HCT116 (cell line): Measurements from ENCODE around the gene RBM25. TPM values are rescaled to one million over a fixed set of nuclear protein-coding genes. Genes with fewer than 3 reads are reported as not detected.

ENCODE experiments used
- ATAC-seq: fragments of 200-7000 bp; cut with Tn5 transposase; 2 replicates; pipeline ENCODE4 v1.9.1; 2020; ENCODE audit warnings: mild to moderate bottlenecking, moderate library complexity
- BruUV-seq: library from RNA; stranded (reverse); fragments of 400-500 nt; replicated peaks from 2 replicates; lab custom pipeline; 2021; lab: Mats Ljungman, UMichigan
- CTCF ChIA-PET: fragments of 300-600 bp; sonication (Branson Sonifier 250); formaldehyde crosslinking; loops from one replicate; lab custom pipeline; 2021; ENCODE audit warnings: antibody characterized with exemption; lab: Charles Lee
- POLR2A ChIA-PET: fragments of 300-600, 350-600 bp; sonication (Branson Sonifier 250); formaldehyde crosslinking; loops from one replicate; lab custom pipeline; 2021; ENCODE audit warnings: antibody characterized with exemption; lab: Charles Lee
- RAD21 ChIA-PET, 2 experiments: fragments of 300-600 bp; sonication (Branson Sonifier 250); formaldehyde crosslinking; loops; one replicate each; lab custom pipeline; 2023; ENCODE audit warnings: low total read pairs in 2 of 2; ENCODE audit not compliant: uncharacterized antibody in 2 of 2, unreplicated experiment in 2 of 2, low non-redundant PET in 1 of 2; lab: Charles Lee
- DNase-seq: peaks from one replicate; pipeline ENCODE4 v3.0.0-alpha.2; 2010; ENCODE audit warnings: low read depth, low spot score
- H2AFZ ChIP-seq: fragments of 200-600 bp; shearing (Covaris generic), sonication (generic); 2 replicates; pipeline ENCODE4 v1.6.1; 2017; ENCODE audit warnings: low read depth, mixed run types, mixed read lengths, antibody characterized with exemption, low read length; ENCODE audit not compliant: poor library complexity, severe bottlenecking
- H3K27ac ChIP-seq: 2 replicates; pipeline ENCODE4 v1.5.1; 2012; ENCODE audit warnings: low read depth, low read length
- H3K27me3 ChIP-seq: fragments of 200-600 bp; sonication (generic); 2 replicates; pipeline ENCODE4 v1.6.1; 2016; ENCODE audit warnings: mixed run types, low read length, mixed read lengths; ENCODE audit not compliant: insufficient read depth
- H3K36me3 ChIP-seq, 2 experiments: fragments of 200-500 bp in 1 of 2; fragments of 200-600 bp in 1 of 2; sonication (Bioruptor generic) in 1 of 2; sonication (generic) in 1 of 2; 2 replicates each; pipeline versions ENCODE4 v1.5.1 to v1.6.1; 2014 to 2016; ENCODE audit warnings: low read length in 2 of 2, inconsistent platforms in 1 of 2, mixed read lengths in 1 of 2, mixed run types in 1 of 2; ENCODE audit not compliant: insufficient read depth in 2 of 2, control insufficient read depth in 1 of 2
- H3K4me1 ChIP-seq, 2 experiments: fragments of 200-600 bp in 1 of 2; sonication (generic) in 1 of 2; 2 replicates each; pipeline versions ENCODE4 v1.5.1 to v1.6.1; 2012 to 2017; ENCODE audit warnings: low read length in 2 of 2, inconsistent platforms in 1 of 2, mild to moderate bottlenecking in 1 of 2, mixed read lengths in 1 of 2, mixed run types in 1 of 2, moderate library complexity in 1 of 2; ENCODE audit not compliant: insufficient read depth in 2 of 2, control insufficient read depth in 1 of 2
- H3K4me2 ChIP-seq: fragments of 200-600 bp; sonication (generic); 2 replicates; pipeline ENCODE4 v1.6.1; 2017; ENCODE audit warnings: mixed run types, low read length, mixed read lengths
- H3K4me3 ChIP-seq, 2 experiments: fragments of 200-600 bp in 1 of 2; sonication (generic) in 1 of 2; replicated peaks in 1 of 2; 2 replicates each; pipeline ENCODE4 v1.5.1; 2011 to 2016; ENCODE audit warnings: low read length in 2 of 2, control low read depth in 1 of 2, low read depth in 1 of 2, mild to moderate bottlenecking in 1 of 2, mixed read lengths in 1 of 2, mixed run types in 1 of 2
- H3K79me2 ChIP-seq: fragments of 200-600 bp; sonication (generic); 2 replicates; pipeline ENCODE4 v1.6.1; 2017; ENCODE audit warnings: mild to moderate bottlenecking, mixed run types, low read length, moderate library complexity, mixed read lengths; ENCODE audit not compliant: insufficient read depth
- H3K9ac ChIP-seq: fragments of 200-600 bp; sonication (generic); 2 replicates; pipeline ENCODE4 v1.6.1; 2016; ENCODE audit warnings: low read length, mixed read lengths
- H3K9me2 ChIP-seq: fragments of 200-600 bp; sonication (generic), shearing (Covaris generic); 2 replicates; pipeline ENCODE4 v1.6.1; 2017; ENCODE audit warnings: mixed run types, mild to moderate bottlenecking, moderate library complexity; ENCODE audit not compliant: insufficient read depth
- H3K9me3 ChIP-seq, 2 experiments: fragments of 200-500 bp in 1 of 2; fragments of 200-600 bp in 1 of 2; sonication (Bioruptor generic) in 1 of 2; sonication (generic) in 1 of 2; 2 replicates each; pipeline ENCODE4 v1.6.1; 2014 to 2017; ENCODE audit warnings: low read length in 2 of 2, mixed read lengths in 2 of 2, inconsistent platforms in 1 of 2, low read depth in 1 of 2, mild to moderate bottlenecking in 1 of 2, mixed run types in 1 of 2, moderate library complexity in 1 of 2; ENCODE audit not compliant: control insufficient read depth in 1 of 2, insufficient read depth in 1 of 2
- H4K20me1 ChIP-seq: fragments of 200-600 bp; sonication (generic), shearing (Covaris generic); 2 replicates; pipeline ENCODE4 v1.6.1; 2017; ENCODE audit warnings: mixed run types, mild to moderate bottlenecking, moderate library complexity; ENCODE audit not compliant: insufficient read depth
- EGR1 ChIP-seq: IDR thresholded peaks from 2 replicates; pipeline ENCODE4 v1.6.1; 2012; ENCODE audit warnings: low read depth
- ELF1 ChIP-seq: IDR thresholded peaks from 2 replicates; pipeline ENCODE4 v1.6.1; 2012; ENCODE audit warnings: low read depth, borderline replicate concordance
- JUND ChIP-seq: IDR thresholded peaks from 2 replicates; pipeline ENCODE4 v1.6.1; 2012
- POLR2A ChIP-seq: IDR thresholded peaks from 2 replicates; pipeline ENCODE4 v1.7.0; 2011; ENCODE audit warnings: borderline replicate concordance; ENCODE audit not compliant: insufficient read depth, insufficient read length; ENCODE audit errors: extremely low read depth
- POLR2AphosphoS5 ChIP-seq: IDR thresholded peaks from 2 replicates; pipeline ENCODE4 v1.6.1; 2011; ENCODE audit warnings: mild to moderate bottlenecking, low read depth, low read length, moderate library complexity
- RAD21 ChIP-seq: IDR thresholded peaks from 2 replicates; pipeline ENCODE4 v1.6.1; 2012; ENCODE audit warnings: low read depth, mild to moderate bottlenecking
- SIN3A ChIP-seq: IDR thresholded peaks from 2 replicates; pipeline ENCODE4 v1.6.1; 2012; ENCODE audit warnings: low read depth
- SP1 ChIP-seq: IDR thresholded peaks from 2 replicates; pipeline ENCODE4 v1.6.1; 2012; ENCODE audit warnings: low read depth
- SRF ChIP-seq: IDR thresholded peaks from 2 replicates; pipeline ENCODE4 v1.6.1; 2012; ENCODE audit warnings: low read depth
- TCF7L2 ChIP-seq: IDR thresholded peaks from 2 replicates; pipeline ENCODE4 v1.7.0; 2011; ENCODE audit warnings: borderline replicate concordance, inconsistent platforms; ENCODE audit not compliant: insufficient read depth, insufficient read length; ENCODE audit errors: extremely low read depth
- YY1 ChIP-seq: IDR thresholded peaks from 2 replicates; pipeline ENCODE4 v1.6.1; 2011; ENCODE audit warnings: low read length, low read depth, moderate library complexity, mild to moderate bottlenecking; ENCODE audit not compliant: insufficient replicate concordance; ENCODE audit errors: extremely low read depth
- intact Hi-C: fragments of 100-400 bp; cut with micrococcal nuclease; formaldehyde crosslinking; loops from 2 replicates; pipeline ENCODE4 v1.10.0; 2022
- total RNA-seq: library from RNA; stranded (reverse); gene quantifications from one replicate; pipeline ENCODE4 v1.2.1, GENCODE V29; 2021; ENCODE audit not compliant: unreplicated experiment
- TF ChIP-seq, protein P1 (sequence below): IDR thresholded peaks from 2 replicates; pipeline ENCODE4 v1.6.1; 2011; ENCODE audit warnings: mild to moderate bottlenecking, low read length, moderate library complexity; ENCODE audit not compliant: insufficient replicate concordance; ENCODE audit errors: extremely low read depth
- TF ChIP-seq, protein P2 (sequence below): IDR thresholded peaks from 2 replicates; pipeline ENCODE4 v1.6.1; 2012; ENCODE audit warnings: low read depth
- TF ChIP-seq, protein P3 (sequence below): IDR thresholded peaks from 2 replicates; pipeline ENCODE4 v1.6.1; 2012

RBM25 gene
- total RNA-seq, 1 experiment from 2014 or later: 80.1 TPM

DNA sequence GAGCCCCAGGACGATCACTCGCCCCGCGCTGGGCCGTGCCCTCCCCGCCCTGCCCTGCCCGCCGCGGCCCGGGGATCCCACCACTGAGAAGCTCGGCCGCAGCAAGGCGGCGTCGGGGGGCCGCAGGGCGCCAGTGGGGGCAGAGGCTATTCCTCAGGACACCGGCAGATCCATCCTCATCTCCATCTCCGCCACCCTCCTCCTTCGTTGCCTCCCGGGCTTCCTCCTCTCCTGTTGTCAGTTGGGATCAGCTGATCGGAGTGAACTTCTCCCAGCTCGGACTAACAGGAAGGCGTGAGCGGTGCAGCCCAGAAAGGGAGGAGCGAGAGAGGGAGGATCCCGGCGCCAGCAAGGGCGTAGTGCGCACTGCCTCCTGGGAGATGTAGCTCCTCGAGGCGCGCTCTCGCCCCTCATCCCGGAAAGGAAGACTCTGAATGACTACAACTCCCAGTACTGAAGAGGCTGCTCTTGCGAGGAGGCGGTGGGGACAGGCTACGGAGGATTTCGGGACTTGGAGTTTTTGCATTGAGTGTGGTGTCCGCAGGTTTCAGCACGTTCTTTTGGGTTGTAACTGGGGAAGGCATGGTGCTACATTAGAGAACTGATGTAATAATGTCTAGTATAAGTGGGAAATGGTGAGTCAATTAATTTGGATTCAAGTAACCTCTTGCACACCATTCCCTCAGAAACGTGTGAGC, 31.3 kb upstream of the RBM25 start, which contains the start of gene ZFYVE1:
TSS of gene ZFYVE1 (minus strand) at position 262 of the 698 bp plus-strand sequence. CDS start 2,598 bp downstream, outside the sequence.
- RAD21 ChIA-PET: no interaction called here

DNA sequence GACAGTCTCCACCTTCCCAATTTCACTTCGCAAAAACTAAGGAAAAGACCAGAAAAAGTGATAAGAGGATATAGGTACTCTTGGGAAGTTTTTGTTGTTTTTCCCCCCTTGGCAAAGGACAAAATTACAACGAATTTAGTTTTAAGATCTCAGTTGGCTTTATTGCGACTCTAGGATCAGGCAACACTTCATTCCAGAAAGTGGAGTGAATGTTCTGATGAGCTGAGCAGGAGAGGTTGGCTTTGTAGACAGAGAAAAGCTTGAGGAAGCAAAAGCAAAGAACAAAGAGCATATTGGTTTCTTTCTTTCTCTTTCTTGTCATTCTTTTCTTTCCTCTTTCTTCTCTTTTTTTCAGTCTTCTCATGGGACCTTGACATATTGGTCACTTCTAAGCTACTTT, 30.8 kb upstream of the RBM25 start:
- ATAC-seq (no peak), DNase-seq (no peak)
- Histone ChIP-seq H3K4me3 (peak overlapping the region; percentile 67 to 84), H3K4me2 (peak overlapping the region; percentile 84), H4K20me1 (no peaks in the 10 kb centered on the region), H3K79me2 (no peaks in the 10 kb centered on the region), H3K36me3 (peaks cover 0 to 3% of the 10 kb centered on the region in 2 experiments; a peak in 1 of 4 replicates), H3K27ac (no peak overlapping the region), H3K4me1 (peaks cover 3 to 22% of the 10 kb centered on the region in 2 experiments; a peak in 3 of 4 replicates), H3K27me3 (no peaks in the 10 kb centered on the region), H3K9me2 (no peaks in the 10 kb centered on the region), H3K9me3 (no peaks in the 10 kb centered on the region), H2AFZ (peak overlapping the region; percentile 95), H3K9ac (peak overlapping the region; percentile 21)
- intact Hi-C loops: loop anchor here (5.0 kb wide), 1 partner anchor 65 kb away; no protein-coding TSS in a partner anchor
- POLR2A ChIA-PET: interaction anchor here (0.7 to 2.3 kb wide), 8 partner anchors 9 to 101 kb away, joined by 3 to 11 read pairs (median 4); partner anchors contain the start of genes DCAF4 and RBM25
- CTCF ChIA-PET: interaction anchor here (1.0 kb wide), 1 partner anchor 66 kb away, joined by 3 read pairs; no protein-coding TSS in a partner anchor
- RAD21 ChIA-PET: no interaction called here
- TSS peak; percentile 64 for BruUV-seq
- TF ChIP-seq RAD21: no peak
- TF ChIP-seq ELF1: no peak
- TF ChIP-seq TCF7L2: no peak
- no peak for TF ChIP-seq JUND
- TF ChIP-seq, protein P1, sequence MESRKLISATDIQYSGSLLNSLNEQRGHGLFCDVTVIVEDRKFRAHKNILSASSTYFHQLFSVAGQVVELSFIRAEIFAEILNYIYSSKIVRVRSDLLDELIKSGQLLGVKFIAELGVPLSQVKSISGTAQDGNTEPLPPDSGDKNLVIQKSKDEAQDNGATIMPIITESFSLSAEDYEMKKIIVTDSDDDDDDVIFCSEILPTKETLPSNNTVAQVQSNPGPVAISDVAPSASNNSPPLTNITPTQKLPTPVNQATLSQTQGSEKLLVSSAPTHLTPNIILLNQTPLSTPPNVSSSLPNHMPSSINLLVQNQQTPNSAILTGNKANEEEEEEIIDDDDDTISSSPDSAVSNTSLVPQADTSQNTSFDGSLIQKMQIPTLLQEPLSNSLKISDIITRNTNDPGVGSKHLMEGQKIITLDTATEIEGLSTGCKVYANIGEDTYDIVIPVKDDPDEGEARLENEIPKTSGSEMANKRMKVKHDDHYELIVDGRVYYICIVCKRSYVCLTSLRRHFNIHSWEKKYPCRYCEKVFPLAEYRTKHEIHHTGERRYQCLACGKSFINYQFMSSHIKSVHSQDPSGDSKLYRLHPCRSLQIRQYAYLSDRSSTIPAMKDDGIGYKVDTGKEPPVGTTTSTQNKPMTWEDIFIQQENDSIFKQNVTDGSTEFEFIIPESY: no peak
- TF ChIP-seq, protein P2, sequence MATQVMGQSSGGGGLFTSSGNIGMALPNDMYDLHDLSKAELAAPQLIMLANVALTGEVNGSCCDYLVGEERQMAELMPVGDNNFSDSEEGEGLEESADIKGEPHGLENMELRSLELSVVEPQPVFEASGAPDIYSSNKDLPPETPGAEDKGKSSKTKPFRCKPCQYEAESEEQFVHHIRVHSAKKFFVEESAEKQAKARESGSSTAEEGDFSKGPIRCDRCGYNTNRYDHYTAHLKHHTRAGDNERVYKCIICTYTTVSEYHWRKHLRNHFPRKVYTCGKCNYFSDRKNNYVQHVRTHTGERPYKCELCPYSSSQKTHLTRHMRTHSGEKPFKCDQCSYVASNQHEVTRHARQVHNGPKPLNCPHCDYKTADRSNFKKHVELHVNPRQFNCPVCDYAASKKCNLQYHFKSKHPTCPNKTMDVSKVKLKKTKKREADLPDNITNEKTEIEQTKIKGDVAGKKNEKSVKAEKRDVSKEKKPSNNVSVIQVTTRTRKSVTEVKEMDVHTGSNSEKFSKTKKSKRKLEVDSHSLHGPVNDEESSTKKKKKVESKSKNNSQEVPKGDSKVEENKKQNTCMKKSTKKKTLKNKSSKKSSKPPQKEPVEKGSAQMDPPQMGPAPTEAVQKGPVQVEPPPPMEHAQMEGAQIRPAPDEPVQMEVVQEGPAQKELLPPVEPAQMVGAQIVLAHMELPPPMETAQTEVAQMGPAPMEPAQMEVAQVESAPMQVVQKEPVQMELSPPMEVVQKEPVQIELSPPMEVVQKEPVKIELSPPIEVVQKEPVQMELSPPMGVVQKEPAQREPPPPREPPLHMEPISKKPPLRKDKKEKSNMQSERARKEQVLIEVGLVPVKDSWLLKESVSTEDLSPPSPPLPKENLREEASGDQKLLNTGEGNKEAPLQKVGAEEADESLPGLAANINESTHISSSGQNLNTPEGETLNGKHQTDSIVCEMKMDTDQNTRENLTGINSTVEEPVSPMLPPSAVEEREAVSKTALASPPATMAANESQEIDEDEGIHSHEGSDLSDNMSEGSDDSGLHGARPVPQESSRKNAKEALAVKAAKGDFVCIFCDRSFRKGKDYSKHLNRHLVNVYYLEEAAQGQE: no peak

More for the DNA sequence above, 31.3 kb upstream of the RBM25 start, which contains the start of gene ZFYVE1:
- Histone ChIP-seq H3K79me2 (no peaks in the 10 kb centered on the region), H3K36me3 (peaks cover 0 to 3% of the 10 kb centered on the region in 2 experiments; a peak in 1 of 4 replicates), H3K9me3 (no peaks in the 10 kb centered on the region), H3K27ac (peak within 1 kb of the TSS; percentile 28; the same call in 1 of the 2 replicates), H4K20me1 (no peaks in the 10 kb centered on the region), H3K4me2 (peak within 1 kb of the TSS; percentile 84), H3K9ac (peak within 1 kb of the TSS; percentile 60), H3K4me1 (peaks cover 3 to 22% of the 10 kb centered on the region in 2 experiments; a peak in 3 of 4 replicates), H2AFZ (peak within 1 kb of the TSS; percentile 95), H3K27me3 (no peaks in the 10 kb centered on the region), H3K4me3 (peak within 1 kb of the TSS; percentile 67 to 84), H3K9me2 (no peaks in the 10 kb centered on the region)
- POLR2A ChIA-PET: interaction anchor here (0.7 to 2.3 kb wide), 8 partner anchors 10 to 101 kb away, joined by 3 to 11 read pairs (median 4); partner anchors contain the start of genes DCAF4 and RBM25
- intact Hi-C loops: loop anchor here (5.0 kb wide), 1 partner anchor 65 kb away; no protein-coding TSS in a partner anchor
- ATAC-seq (peak; percentile 99), DNase-seq (peak; percentile 95)
- no TSS peak for BruUV-seq
- CTCF ChIA-PET: interaction anchor here (1.0 kb wide), 1 partner anchor 65 kb away, joined by 3 read pairs; no protein-coding TSS in a partner anchor
- TF ChIP-seq SRF (peak; percentile 86), YY1 (peak; percentile 80), SP1 (peak; percentile 95), ELF1 (peak; percentile 87), EGR1 (peak; percentile 75), POLR2A (no peak), SIN3A (peak; percentile 90), POLR2AphosphoS5 (peak; percentile 81)
- TF ChIP-seq, protein P3, sequence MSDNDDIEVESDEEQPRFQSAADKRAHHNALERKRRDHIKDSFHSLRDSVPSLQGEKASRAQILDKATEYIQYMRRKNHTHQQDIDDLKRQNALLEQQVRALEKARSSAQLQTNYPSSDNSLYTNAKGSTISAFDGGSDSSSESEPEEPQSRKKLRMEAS: no peak
